Measurements from ENCODE around the gene NUDT19. TPM values are rescaled to one million over a fixed set of nuclear protein-coding genes. Genes with fewer than 3 reads are reported as not detected.
A peak's percentile ranks its signal among the peaks of the same experiment; 100 is the strongest.

The NUDT19 gene
- total RNA-seq, 1 donor from 2014 or later, result 18.5 TPM

- no peak overlapping the region for H3K4me3 ChIP-seq
Measured at GRCh38 chr19:32682317-32682716, 9.3 kb upstream of the NUDT19 start.

GRCh38 chr19:32686847-32687475 lies 4.7 kb upstream of the NUDT19 start:
- Histone ChIP-seq H3K4me1 (peaks cover 19% of the 10 kb centered on the region), H3K9me3 (no peaks in the 10 kb centered on the region), H3K4me3 (no peak overlapping the region), H3K27me3 (ENCODE audit: low read depth) (no peaks in the 10 kb centered on the region), H3K27ac (no peak overlapping the region), H3K36me3 (no peaks in the 10 kb centered on the region)
- DNase-seq, result no peak
- TF ChIP-seq CTCF (IDR thresholded peaks at IDR 0.05), result no peak
- no peak for ATAC-seq
- intact Hi-C loops (cut with DNase I), result no loop called here

More at GRCh38 chr19:32682317-32682716, 9.3 kb upstream of the NUDT19 start:
- DNase-seq, result no peak
- Histone ChIP-seq H3K9me3 (no peaks in the 10 kb centered on the region), H3K27ac (peak overlapping the region; percentile 2), H3K27me3 (ENCODE audit: low read depth) (peaks cover 5% of the 10 kb centered on the region), H3K36me3 (no peaks in the 10 kb centered on the region), H3K4me1 (no peaks in the 10 kb centered on the region)
- peak; percentile 65 to 78 for ATAC-seq
- intact Hi-C loops (cut with DNase I), result no loop called here
- no peak for TF ChIP-seq CTCF (IDR thresholded peaks at IDR 0.05)

- no peak overlapping the region for H3K27ac ChIP-seq
- no peak overlapping the region for H3K4me3 ChIP-seq
- intact Hi-C loops (cut with DNase I), result no loop called here
- DNase-seq (no peak), ATAC-seq (no peak)
- no peaks in the 10 kb centered on the region for H3K36me3 ChIP-seq
- no peak for TF ChIP-seq CTCF (IDR thresholded peaks at IDR 0.05)
- H3K27me3 ChIP-seq (ENCODE audit: low read depth), result no peaks in the 10 kb centered on the region
- H3K9me3 ChIP-seq, result no peaks in the 10 kb centered on the region
- peaks cover 21% of the 10 kb centered on the region for H3K4me1 ChIP-seq
Measured at GRCh38 chr19:32687681-32688080, 3.9 kb upstream of the NUDT19 start.

GRCh38 chr19:32688311-32688710 lies 3.3 kb upstream of the NUDT19 start:
- TF ChIP-seq CTCF (IDR thresholded peaks at IDR 0.05), result no peak
- Histone ChIP-seq H3K36me3 (no peaks in the 10 kb centered on the region), H3K27me3 (ENCODE audit: low read depth) (no peaks in the 10 kb centered on the region), H3K27ac (no peak overlapping the region), H3K4me3 (no peak overlapping the region), H3K9me3 (no peaks in the 10 kb centered on the region), H3K4me1 (peaks cover 27% of the 10 kb centered on the region)
- intact Hi-C loops (cut with DNase I), result no loop called here
- no peak for DNase-seq
- no peak for ATAC-seq

- intact Hi-C loops (cut with DNase I), result no loop called here
- Histone ChIP-seq H3K9me3 (no peaks in the 10 kb centered on the region), H3K4me1 (peaks cover 66% of the 10 kb centered on the region), H3K27ac (peak overlapping the region; percentile 92), H3K4me3 (peak overlapping the region; percentile 88), H3K36me3 (no peaks in the 10 kb centered on the region), H3K27me3 (ENCODE audit: low read depth) (no peaks in the 10 kb centered on the region)
- no peak for TF ChIP-seq CTCF (IDR thresholded peaks at IDR 0.05)
- ATAC-seq, result peak; percentile 85 to 92
- peak; percentile 87 for DNase-seq
Measured at GRCh38 chr19:32691952-32692726, 518 bp downstream of the NUDT19 start.

Data from lower lobe of right lung (tissue), 2 donors.